ENCODE measurements around the gene DNM3.

Gene DNM3

GRCh38 chr1:172172352-172172831, 331.1 kb downstream of the DNM3 start:
- no peak for DNase-seq (ENCODE audit: low read depth)
- H3K4me3 ChIP-seq (ENCODE audit: low read depth, low read length) = no peak overlapping the region
- TF ChIP-seq, protein P1, sequence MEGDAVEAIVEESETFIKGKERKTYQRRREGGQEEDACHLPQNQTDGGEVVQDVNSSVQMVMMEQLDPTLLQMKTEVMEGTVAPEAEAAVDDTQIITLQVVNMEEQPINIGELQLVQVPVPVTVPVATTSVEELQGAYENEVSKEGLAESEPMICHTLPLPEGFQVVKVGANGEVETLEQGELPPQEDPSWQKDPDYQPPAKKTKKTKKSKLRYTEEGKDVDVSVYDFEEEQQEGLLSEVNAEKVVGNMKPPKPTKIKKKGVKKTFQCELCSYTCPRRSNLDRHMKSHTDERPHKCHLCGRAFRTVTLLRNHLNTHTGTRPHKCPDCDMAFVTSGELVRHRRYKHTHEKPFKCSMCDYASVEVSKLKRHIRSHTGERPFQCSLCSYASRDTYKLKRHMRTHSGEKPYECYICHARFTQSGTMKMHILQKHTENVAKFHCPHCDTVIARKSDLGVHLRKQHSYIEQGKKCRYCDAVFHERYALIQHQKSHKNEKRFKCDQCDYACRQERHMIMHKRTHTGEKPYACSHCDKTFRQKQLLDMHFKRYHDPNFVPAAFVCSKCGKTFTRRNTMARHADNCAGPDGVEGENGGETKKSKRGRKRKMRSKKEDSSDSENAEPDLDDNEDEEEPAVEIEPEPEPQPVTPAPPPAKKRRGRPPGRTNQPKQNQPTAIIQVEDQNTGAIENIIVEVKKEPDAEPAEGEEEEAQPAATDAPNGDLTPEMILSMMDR (IDR thresholded peaks at IDR 0.05; ENCODE audit: low read depth, low read length, missing control alignments) = no peak

GRCh38 chr1:172176206-172176605, 334.9 kb downstream of the DNM3 start:
- no peak for DNase-seq (ENCODE audit: low read depth)
- H3K4me3 ChIP-seq (ENCODE audit: low read depth, low read length) = no peak overlapping the region
- TF ChIP-seq, protein P1 (IDR thresholded peaks at IDR 0.05; ENCODE audit: low read depth, low read length, missing control alignments) = no peak

GRCh38 chr1:172177849-172178248, 336.6 kb downstream of the DNM3 start:
- DNase-seq (ENCODE audit: low read depth) = no peak
- no peak overlapping the region for H3K4me3 ChIP-seq (ENCODE audit: low read depth, low read length)
- TF ChIP-seq, protein P1 (IDR thresholded peaks at IDR 0.05; ENCODE audit: low read depth, low read length, missing control alignments) = no peak

DNA sequence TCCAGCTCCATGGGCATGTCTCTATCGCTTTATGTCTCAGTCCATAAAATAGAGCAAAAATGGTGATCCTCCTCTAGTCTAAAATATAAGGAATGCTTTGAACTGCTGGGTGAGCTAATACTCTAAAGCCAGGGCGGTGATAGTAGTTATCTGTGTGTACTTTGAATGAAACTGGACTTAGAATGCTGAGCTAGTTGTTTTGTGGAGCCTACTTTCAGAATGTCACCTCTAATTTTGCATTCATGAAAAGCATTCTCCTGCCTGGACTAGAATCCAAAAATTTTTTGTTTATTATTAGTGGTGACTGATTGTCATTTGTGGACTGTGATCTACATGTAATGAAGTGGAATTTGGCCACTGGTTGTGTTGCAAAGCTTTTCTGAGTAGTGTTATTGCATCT, 337.6 kb downstream of the DNM3 start:
- TF ChIP-seq, protein P1 (IDR thresholded peaks at IDR 0.05; ENCODE audit: low read depth, low read length, missing control alignments) = no peak
- H3K4me3 ChIP-seq (ENCODE audit: low read depth, low read length) = no peak overlapping the region
- DNase-seq (ENCODE audit: low read depth) = no peak

GRCh38 chr1:172179918-172180317, 338.6 kb downstream of the DNM3 start:
- no peak for DNase-seq (ENCODE audit: low read depth)
- TF ChIP-seq, protein P1 (IDR thresholded peaks at IDR 0.05; ENCODE audit: low read depth, low read length, missing control alignments) = no peak

GRCh38 chr1:172180501-172181285, 339.4 kb downstream of the DNM3 start:
- TF ChIP-seq, protein P1 (IDR thresholded peaks at IDR 0.05; ENCODE audit: low read depth, low read length, missing control alignments) = no peak
- peak overlapping the region; percentile 2; the same call in 1 of the 2 replicates for H3K4me3 ChIP-seq (ENCODE audit: low read depth, low read length)
- DNase-seq (ENCODE audit: low read depth) = peak; percentile 57

More at GRCh38 chr1:172179918-172180317, 338.6 kb downstream of the DNM3 start:
- no peak overlapping the region for H3K4me3 ChIP-seq (ENCODE audit: low read depth, low read length)
